HG03442 (cell line): ENCODE measurements around the gene XPNPEP3.

Source experiments
- ATAC-seq: cut with Tn5 transposase; IDR thresholded peaks from one replicate; pipeline ENCODE4 v1.9.1; 2021; ENCODE audit warnings: mild to moderate bottlenecking, moderate library complexity; ENCODE audit not compliant: unreplicated experiment

XPNPEP3 gene

GRCh38 chr22:40928657-40929056 is 71.7 kb downstream of the XPNPEP3 start:
- no peak for ATAC-seq

- ATAC-seq, result no peak
These were observed 75.4 kb downstream of the XPNPEP3 start for GRCh38 chr22:40932396-40932795.

GRCh38 chr22:40939202-40939601 is 82.3 kb downstream of the XPNPEP3 start:
- ATAC-seq, result no peak

DNA sequence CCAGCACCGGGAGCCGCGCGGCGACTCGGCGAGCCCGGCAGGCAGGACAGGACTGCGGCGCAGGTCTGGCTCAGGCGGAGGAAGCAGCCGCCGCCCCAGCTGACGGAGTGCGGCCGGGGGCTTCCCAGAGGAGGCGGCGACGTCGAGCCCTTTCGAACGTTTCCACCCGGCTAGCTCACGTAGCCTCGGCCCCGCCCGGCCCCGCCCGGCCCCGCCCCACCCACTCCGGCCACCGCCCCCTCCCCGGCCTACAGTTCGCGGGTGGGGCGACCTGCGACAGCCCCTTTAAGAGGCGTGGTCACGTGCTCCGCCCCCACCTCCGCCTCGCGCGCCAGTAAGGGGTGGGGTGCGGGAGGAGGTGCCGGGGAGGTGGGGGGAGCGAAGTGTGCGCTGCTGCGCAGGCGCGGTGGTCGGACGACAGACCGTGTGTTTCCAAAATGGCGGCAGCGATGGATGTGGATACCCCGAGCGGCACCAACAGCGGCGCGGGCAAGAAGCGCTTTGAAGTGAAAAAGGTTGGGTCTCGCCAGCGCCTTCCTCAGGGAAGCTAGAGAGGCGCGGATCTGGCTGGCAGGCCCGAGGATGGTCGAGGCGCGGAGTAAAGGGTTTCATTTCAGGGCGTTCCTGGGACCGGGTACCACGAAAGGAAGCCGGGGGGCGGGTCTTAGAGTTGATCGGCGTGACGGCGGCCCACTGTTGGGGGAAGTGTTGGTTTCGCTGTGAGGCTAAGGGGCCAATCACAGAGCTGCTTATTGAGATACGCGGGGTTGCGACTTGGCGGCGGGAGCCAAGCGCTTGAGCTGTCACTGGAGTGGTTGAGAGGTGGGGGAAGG is 94.2 kb downstream of the XPNPEP3 start, which contains the start of gene RBX1:
RBX1 (plus strand) TSS at position 417 of the 833 bp plus-strand sequence; CDS start at position 438, 21 bp downstream.
- ATAC-seq, result peak; percentile 70

GRCh38 chr22:40951795-40952605 is 95.1 kb downstream of the XPNPEP3 start:
- ATAC-seq, result no peak

GRCh38 chr22:40953471-40953870 is 96.5 kb downstream of the XPNPEP3 start:
- ATAC-seq, result no peak

DNA sequence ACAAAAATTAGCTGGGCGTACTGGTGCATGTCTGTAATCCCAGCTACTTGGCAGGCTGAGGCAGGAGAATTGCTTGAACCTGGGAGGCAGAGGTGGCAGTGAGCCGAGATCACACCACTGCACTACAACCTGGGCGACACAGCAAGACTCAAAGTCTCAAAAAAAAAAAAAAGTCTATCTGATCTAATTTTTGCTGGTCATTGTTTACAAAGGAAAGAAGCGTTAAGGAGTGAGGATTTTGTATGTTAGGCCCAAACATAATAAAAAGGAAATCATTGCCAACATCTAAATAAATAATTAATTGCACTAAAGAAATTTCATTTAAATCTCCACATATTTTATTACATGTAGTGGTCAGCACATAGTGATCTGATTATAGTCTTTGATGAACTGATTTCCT is 97.2 kb downstream of the XPNPEP3 start:
- ATAC-seq, result no peak

GRCh38 chr22:40955571-40955970 is 98.6 kb downstream of the XPNPEP3 start:
- no peak for ATAC-seq

- no peak for ATAC-seq
These were observed 100.7 kb downstream of the XPNPEP3 start for GRCh38 chr22:40957601-40958000.

- no peak for ATAC-seq
These were observed 101.4 kb downstream of the XPNPEP3 start for GRCh38 chr22:40958299-40958698.

DNA sequence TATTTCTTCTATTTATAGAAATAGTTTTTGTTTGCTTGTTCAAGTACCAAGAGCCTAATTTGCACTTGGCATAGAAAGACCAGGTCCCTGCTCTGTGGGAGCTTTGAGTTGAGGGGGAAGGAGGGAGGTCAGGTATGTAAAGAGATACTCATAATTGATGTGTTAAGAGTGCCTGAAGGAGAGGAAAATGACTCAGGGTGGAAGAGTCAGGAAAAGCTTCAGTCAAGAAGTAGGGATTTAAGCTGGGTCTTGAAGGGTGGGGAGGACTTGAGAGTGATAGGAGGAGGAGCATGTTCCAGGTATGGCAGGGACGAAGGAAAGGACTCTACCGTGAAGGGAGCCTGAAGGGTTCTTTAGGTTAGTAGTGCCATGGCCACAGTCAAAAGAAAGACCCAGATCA is 103.2 kb downstream of the XPNPEP3 start:
- ATAC-seq, result no peak

- no peak for ATAC-seq
These were observed 109.2 kb downstream of the XPNPEP3 start for GRCh38 chr22:40965936-40966725.

DNA sequence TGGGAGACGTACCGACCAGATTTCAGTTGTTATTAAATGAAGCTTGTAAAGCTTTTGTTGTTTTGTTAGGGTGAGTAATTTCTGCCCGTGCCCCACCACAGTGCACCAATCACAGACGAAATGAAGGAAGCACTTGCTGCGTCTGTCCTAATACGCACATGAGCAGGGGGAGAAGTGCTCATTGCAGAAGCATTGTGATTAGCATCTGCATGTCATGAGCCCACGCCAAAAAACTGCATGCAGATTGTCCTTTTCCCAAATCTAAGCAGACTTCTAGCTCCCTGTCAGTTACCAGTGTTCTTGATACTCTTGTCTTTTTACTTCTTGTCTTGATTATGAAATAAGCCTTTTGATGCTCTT is 109.8 kb downstream of the XPNPEP3 start:
- ATAC-seq, result no peak

DNA sequence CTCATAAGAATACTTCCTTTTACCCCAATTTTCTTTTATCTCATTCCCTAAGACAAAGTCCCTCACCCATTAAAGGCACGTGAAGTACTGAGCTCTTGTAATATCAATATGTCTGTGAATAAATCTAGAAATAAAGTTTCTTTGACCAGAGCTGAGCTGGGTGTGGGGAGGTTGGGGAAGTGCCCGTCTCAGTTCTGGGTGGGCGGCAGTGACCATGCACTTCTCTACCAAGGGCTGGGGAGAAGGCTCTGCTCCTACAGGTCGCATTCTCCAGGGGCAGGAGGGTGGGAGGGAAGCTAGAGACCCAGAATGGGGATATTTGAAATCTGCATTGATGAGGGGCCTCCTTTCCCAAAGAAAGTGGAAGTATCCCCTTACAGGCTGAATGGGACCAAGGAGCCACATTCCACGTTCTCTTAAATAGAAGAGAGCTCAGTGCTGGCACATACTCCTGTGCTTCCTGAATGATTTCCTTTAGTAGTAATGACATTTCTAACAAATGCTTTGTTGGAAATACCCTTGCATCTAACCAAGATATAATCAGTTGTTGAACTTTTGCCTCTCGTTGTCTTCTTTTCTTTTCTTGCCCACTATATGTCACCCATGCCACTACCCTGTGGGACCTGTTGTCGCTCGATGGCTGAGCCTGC is 110.3 kb downstream of the XPNPEP3 start:
- ATAC-seq, result no peak

DNA sequence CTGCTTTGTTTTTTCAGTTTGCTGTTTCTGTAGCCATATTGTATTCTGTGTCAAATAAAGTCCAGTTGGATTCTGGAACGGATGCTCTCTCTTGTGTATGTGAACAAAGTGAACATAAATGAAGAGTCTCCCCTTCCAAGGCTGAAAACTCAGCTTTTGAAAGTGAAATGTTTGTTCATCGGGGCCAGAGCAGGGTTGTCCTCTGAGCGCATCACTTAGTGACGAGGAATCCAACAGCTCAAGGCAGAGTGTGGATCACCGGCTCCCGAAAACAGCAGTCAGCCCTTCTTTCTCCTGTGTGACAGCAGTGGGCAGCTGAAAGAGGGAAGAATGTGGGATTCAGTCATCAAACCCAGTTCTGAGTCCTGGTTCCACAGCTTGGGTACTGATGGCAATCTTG is 115.6 kb downstream of the XPNPEP3 start:
- no peak for ATAC-seq

DNA sequence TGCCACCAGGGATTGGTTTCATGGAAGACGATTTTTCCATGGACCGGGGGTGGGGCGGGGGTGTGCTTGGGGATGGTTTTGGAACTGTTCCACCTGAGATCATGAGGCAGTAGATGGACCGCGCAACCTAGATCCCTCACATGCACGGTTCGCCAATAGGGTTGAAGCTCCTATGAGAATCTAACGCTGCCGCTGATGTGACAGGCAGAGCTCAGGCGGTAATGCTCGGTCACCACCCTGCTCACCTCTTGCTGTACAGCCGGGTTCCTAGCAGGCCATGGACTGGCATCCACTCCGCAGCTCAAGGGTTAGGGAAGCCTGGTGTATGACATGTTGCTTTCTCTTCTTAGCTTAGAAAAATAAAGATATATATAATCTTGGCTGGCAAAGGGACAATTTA is 116.2 kb downstream of the XPNPEP3 start:
- ATAC-seq, result no peak

DNA sequence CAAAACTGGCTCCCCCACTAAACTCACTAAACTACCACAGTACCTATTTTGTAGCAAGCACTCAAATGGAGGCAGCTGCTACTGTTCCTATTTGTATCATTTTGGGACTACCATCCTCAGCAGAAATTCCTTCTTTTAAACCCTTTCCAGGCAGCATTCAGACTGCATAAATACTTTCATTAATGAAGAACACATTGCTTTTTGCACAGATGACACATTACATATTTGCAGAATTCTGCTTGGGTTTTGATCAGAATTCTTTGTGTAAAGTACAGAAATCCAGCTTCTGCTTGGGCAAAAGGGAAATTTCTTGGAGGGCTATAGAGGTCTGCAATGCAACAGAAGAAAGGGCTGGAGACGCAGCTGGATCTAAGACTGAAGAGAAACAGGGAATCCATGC is 118.4 kb downstream of the XPNPEP3 start:
- no peak for ATAC-seq

- no peak for ATAC-seq
These were observed 120.1 kb downstream of the XPNPEP3 start for GRCh38 chr22:40976866-40977700.

DNA sequence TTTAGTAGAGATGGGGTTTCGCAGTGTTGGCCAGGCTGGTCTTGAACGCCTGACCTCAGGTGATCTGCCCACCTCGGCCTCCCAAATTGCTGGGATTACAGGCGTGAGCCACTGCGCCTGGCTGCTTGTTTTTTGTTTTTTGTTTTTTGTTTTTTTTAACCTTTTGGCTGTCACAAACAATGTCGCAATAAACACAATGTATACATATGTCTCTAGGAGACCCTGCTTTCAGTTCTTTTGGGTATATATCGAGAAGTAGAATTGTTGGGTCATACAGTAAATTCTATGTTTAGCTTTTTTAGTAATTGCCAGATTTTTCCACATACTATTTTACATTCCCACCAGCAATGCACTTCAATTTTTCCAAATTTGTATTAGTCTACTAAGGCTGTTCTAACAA is 122.2 kb downstream of the XPNPEP3 start:
- no peak for ATAC-seq

DNA sequence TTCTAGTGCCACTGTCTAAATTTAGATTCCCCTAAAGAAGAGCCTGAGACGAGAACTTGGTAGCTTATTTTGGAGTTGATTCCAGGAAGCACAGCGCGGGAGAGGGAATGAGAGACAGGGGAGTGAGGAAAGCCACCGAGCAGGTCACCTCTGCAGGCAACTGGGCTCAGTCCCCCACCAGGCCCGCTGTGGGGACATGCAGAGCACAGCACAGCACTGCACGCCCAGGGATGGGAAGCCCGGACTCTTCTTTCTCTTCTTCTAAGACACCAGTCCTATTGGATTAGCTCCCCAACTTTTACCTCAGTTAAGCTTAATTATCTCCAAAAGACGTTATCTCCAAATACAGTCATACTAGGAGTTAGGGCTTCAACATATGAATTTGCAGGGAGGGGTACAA is 122.9 kb downstream of the XPNPEP3 start:
- no peak for ATAC-seq
